ENCODE data around the gene SFXN5. TPM values are rescaled to one million over a fixed set of nuclear protein-coding genes. Genes with fewer than 3 reads are reported as not detected.

SFXN5 gene
- total RNA-seq, 1 donor from 2014 or later = 9.8 TPM

GRCh38 chr2:72894514-72894913, 177.0 kb downstream of the SFXN5 start:
- TF ChIP-seq POLR2AphosphoS5 (IDR thresholded peaks at IDR 0.05; ENCODE audit: insufficient read depth in 1 of 2, low read depth in 1 of 2) = no peak
- TF ChIP-seq POLR2A (IDR thresholded peaks at IDR 0.05) = no peak
- TF ChIP-seq CTCF (IDR thresholded peaks at IDR 0.05) = no peak
- Histone ChIP-seq H3K9me3 (no peaks in the 10 kb centered on the region), H3K4me3 (no peak overlapping the region), H3K36me3 (no peaks in the 10 kb centered on the region), H3K4me1 (peaks cover 11% of the 10 kb centered on the region), H3K27ac (no peak overlapping the region), H3K27me3 (no peaks in the 10 kb centered on the region)
- intact Hi-C loops (cut with DNase I) = loop anchor here (5.0 kb wide), 1 partner anchor 263 kb away; no protein-coding TSS in a partner anchor
- no peak for DNase-seq (ENCODE audit: extremely low spot score in 2 of 2)

GRCh38 chr2:72893594-72894319, 177.8 kb downstream of the SFXN5 start:
- H3K9me3 ChIP-seq = no peaks in the 10 kb centered on the region
- no peaks in the 10 kb centered on the region for H3K36me3 ChIP-seq
- H3K27me3 ChIP-seq = no peaks in the 10 kb centered on the region
- no peak overlapping the region for H3K4me3 ChIP-seq
- H3K27ac ChIP-seq = no peak overlapping the region
- no peak for DNase-seq (ENCODE audit: extremely low spot score in 2 of 2)
- intact Hi-C loops (cut with DNase I) = loop anchor here (5.0 kb wide), 1 partner anchor 264 kb away; no protein-coding TSS in a partner anchor
- TF ChIP-seq POLR2A (IDR thresholded peaks at IDR 0.05) (no peak), CTCF (IDR thresholded peaks at IDR 0.05) (peak in 1 of 3 experiments; percentile 8), POLR2AphosphoS5 (IDR thresholded peaks at IDR 0.05; ENCODE audit: insufficient read depth in 1 of 2, low read depth in 1 of 2) (no peak)
- H3K4me1 ChIP-seq = peaks cover 18% of the 10 kb centered on the region

GRCh38 chr2:72892506-72893173, 178.9 kb downstream of the SFXN5 start:
- no peak overlapping the region for H3K4me3 ChIP-seq
- peaks cover 27% of the 10 kb centered on the region for H3K4me1 ChIP-seq
- no peak overlapping the region for H3K27ac ChIP-seq
- intact Hi-C loops (cut with DNase I) = loop anchor here (5.0 kb wide), 1 partner anchor 265 kb away; no protein-coding TSS in a partner anchor
- no peak for DNase-seq (ENCODE audit: extremely low spot score in 2 of 2)
- no peaks in the 10 kb centered on the region for H3K27me3 ChIP-seq
- no peaks in the 10 kb centered on the region for H3K9me3 ChIP-seq
- H3K36me3 ChIP-seq = no peaks in the 10 kb centered on the region
- TF ChIP-seq POLR2A (IDR thresholded peaks at IDR 0.05) (no peak), CTCF (IDR thresholded peaks at IDR 0.05) (peak in 2 of 3 experiments; percentile 33 to 52)

Other genes with a start within 250 kb of the SFXN5 start
- 41.5 TPM for gene EXOC6B, start 245.7 kb downstream of the SFXN5 start, total RNA-seq
- gene SPR, start 184.3 kb downstream of the SFXN5 start, total RNA-seq = 45.7 TPM
- gene EMX1, start 154.2 kb downstream of the SFXN5 start, total RNA-seq = not detected
- 33.1 TPM for gene RAB11FIP5, start 41.2 kb upstream of the SFXN5 start, total RNA-seq
- gene NOTO, start 130.9 kb upstream of the SFXN5 start, total RNA-seq = not detected
- 16.0 TPM for gene SMYD5, start 142.5 kb upstream of the SFXN5 start, total RNA-seq
- 8.1 TPM for gene PRADC1, start 161.5 kb upstream of the SFXN5 start, total RNA-seq
- gene CCT7, start 162.6 kb upstream of the SFXN5 start, total RNA-seq = 188 TPM
- 2.7 TPM for gene FBXO41, start 212.8 kb upstream of the SFXN5 start, total RNA-seq
- not detected for gene EGR4, start 221.8 kb upstream of the SFXN5 start, total RNA-seq

All from vagina (tissue), 2 donors.